Tibial nerve (tissue), 4 donors: Measurements from ENCODE around the gene ABTB1.

ENCODE experiments used
- EP300 ChIP-seq, 2 donors: sonication (generic); formaldehyde crosslinking; IDR thresholded peaks; one replicate each; pipeline ENCODE4 v1.6.1; 2017; ENCODE audit warnings: antibody characterized with exemption in 2 of 2, mild to moderate bottlenecking in 1 of 2
- POLR2A ChIP-seq, 2 donors: fragments of 450-650 bp; IDR thresholded peaks; one replicate each; pipeline ENCODE4 v1.6.1; 2017; ENCODE audit warnings: antibody characterized with exemption in 2 of 2, mild to moderate bottlenecking in 2 of 2, moderate library complexity in 2 of 2
- TF ChIP-seq, protein P1 (sequence below), 5 experiments: fragments of 200-600 bp in 3 of 5; fragments of 450-650 bp in 2 of 5; sonication (generic) in 3 of 5; IDR thresholded peaks; one replicate each; pipeline ENCODE4 v1.5.1; 2016 to 2019; ENCODE audit warnings: antibody characterized with exemption in 5 of 5, mild to moderate bottlenecking in 3 of 5, moderate library complexity in 2 of 5

DNA sequence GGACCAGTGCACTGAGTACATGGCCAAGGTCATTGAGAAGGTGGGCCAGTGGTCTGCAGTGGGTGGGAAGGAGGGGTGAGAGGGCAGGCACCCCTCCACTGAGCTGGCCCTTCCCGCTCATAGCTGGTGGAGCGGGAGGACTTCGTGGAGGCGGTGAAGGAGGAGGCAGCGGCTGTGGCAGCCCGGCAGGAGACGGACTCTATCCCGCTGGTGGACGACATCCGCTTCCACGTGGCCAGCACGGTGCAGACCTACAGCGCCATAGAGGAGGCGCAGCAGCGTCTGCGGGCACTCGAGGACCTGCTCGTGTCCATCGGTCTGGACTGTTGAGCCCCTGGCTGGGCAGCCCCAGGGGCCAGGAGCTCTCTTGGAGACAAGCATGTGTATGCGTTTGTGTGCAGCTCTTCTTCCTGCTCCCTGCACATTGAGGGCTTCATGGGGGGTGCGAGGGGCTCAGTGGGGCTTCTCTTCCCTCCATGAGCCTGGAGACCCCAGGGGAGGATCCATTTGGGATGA is 7.5 kb downstream of the ABTB1 start:
- TF ChIP-seq, protein P1, sequence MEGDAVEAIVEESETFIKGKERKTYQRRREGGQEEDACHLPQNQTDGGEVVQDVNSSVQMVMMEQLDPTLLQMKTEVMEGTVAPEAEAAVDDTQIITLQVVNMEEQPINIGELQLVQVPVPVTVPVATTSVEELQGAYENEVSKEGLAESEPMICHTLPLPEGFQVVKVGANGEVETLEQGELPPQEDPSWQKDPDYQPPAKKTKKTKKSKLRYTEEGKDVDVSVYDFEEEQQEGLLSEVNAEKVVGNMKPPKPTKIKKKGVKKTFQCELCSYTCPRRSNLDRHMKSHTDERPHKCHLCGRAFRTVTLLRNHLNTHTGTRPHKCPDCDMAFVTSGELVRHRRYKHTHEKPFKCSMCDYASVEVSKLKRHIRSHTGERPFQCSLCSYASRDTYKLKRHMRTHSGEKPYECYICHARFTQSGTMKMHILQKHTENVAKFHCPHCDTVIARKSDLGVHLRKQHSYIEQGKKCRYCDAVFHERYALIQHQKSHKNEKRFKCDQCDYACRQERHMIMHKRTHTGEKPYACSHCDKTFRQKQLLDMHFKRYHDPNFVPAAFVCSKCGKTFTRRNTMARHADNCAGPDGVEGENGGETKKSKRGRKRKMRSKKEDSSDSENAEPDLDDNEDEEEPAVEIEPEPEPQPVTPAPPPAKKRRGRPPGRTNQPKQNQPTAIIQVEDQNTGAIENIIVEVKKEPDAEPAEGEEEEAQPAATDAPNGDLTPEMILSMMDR (IDR thresholded peaks at IDR 0.05), result no peak
- no peak for TF ChIP-seq POLR2A (IDR thresholded peaks at IDR 0.05)
- no peak for TF ChIP-seq EP300 (IDR thresholded peaks at IDR 0.05)
